Esophagus squamous epithelium (tissue), 5 donors: ENCODE results near the gene WDFY3. TPM values are rescaled to one million over a fixed set of nuclear protein-coding genes. Genes with fewer than 3 reads are reported as not detected.
A peak's percentile ranks its signal among the peaks of the same experiment; 100 is the strongest.

Source experiments
- DNase-seq: peaks from one replicate; lab custom pipeline; 2025; lab: John Stamatoyannopoulos, UW
- H3K27ac ChIP-seq, 4 donors: fragments of 200-600 bp; sonication (generic); one replicate each; pipeline ENCODE4 v1.5.1; 2016 to 2019; ENCODE audit warnings: mild to moderate bottlenecking in 1 of 4
- H3K27me3 ChIP-seq, 4 donors: fragments of 200-600 bp; sonication (generic); 1 replicate in 3 of 4; 2 replicates in 1 of 4; pipeline versions ENCODE4 v1.5.1 to v1.6.0; 2017 to 2021; ENCODE audit warnings: antibody characterized with exemption in 1 of 4
- H3K36me3 ChIP-seq, 3 donors: fragments of 200-600 bp; sonication (generic); one replicate each; pipeline ENCODE4 v1.5.1; 2016 to 2019
- H3K4me1 ChIP-seq, 3 donors: fragments of 200-600 bp; sonication (generic); one replicate each; pipeline ENCODE4 v1.5.1; 2017 to 2019
- H3K4me3 ChIP-seq, 4 donors: fragments of 200-600 bp; sonication (generic); 1 replicate in 3 of 4; 2 replicates in 1 of 4; pipeline ENCODE4 v1.5.1; 2016 to 2019; ENCODE audit warnings: mild to moderate bottlenecking in 2 of 4, moderate library complexity in 1 of 4
- H3K9me3 ChIP-seq, 3 donors: fragments of 200-600 bp; sonication (generic); one replicate each; pipeline ENCODE4 v1.5.1; 2016 to 2019
- POLR2A ChIP-seq, 4 donors: fragments of 450-650 bp; IDR thresholded peaks; one replicate each; pipeline ENCODE4 v1.6.1; 2017; ENCODE audit warnings: antibody characterized with exemption in 4 of 4, mild to moderate bottlenecking in 4 of 4, moderate library complexity in 3 of 4
- WGBS, 2 donors: methylation state at CpG; one replicate each; pipeline ENCODE4 v1.1.5; 2018; 5-methylcytosine and 5-hydroxymethylcytosine counted together
- intact Hi-C: fragments of 100-400 bp; cut with DNase I; formaldehyde crosslinking; loops from one replicate; pipeline ENCODE4 v1.15.0; 2022
- total RNA-seq, 4 donors: library from RNA; depleted of rRNA; stranded (reverse); fragments of >200 nt; gene quantifications; one replicate each; pipeline ENCODE4 v1.1.0, GENCODE V29; 2016
- TF ChIP-seq, protein P1 (sequence below), 6 experiments: fragments of 450-650 bp in 4 of 6; fragments of 200-600 bp in 2 of 6; sonication (generic) in 2 of 6; IDR thresholded peaks; one replicate each; pipeline ENCODE4 v1.5.1; 2016 to 2019; ENCODE audit warnings: antibody characterized with exemption in 6 of 6, mild to moderate bottlenecking in 4 of 6, moderate library complexity in 4 of 6
- donor health status: DM: yes; HTN: yes; CAD: no.

The WDFY3 gene
- total RNA-seq, 4 donors from 2014 or later = 30.9 to 70.0 (median 42.2) TPM

DNA sequence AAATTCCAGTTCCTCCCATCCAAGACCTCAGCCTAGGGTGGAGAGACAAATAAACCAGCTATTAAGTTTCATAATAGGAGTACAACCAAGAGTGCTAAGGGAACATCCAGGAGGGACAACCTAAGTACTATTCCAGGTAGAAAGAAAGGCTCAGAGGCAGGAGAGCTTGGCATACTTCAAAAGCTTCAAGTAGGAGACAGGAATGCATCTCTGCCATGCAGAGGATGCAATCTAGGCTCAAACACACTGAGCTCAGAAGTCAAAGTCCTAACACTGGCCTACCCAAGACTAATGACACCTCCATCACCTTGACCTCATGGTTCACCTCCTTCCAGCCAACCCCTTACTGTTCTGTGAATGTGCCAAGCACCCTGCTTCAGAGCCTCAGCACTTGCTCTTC is 8.1 kb downstream of the WDFY3 start:
- no peaks in the 10 kb centered on the region for H3K36me3 ChIP-seq
- no peak overlapping the region for H3K27ac ChIP-seq
- H3K4me1 ChIP-seq = peaks cover 0 to 53% (median 0%) of the 10 kb centered on the region in 3 donors
- DNase-seq = no peak
- intact Hi-C loops = no loop called here
- no peaks in the 10 kb centered on the region for H3K9me3 ChIP-seq
- H3K27me3 ChIP-seq = no peaks in the 10 kb centered on the region
- TF ChIP-seq, protein P1, sequence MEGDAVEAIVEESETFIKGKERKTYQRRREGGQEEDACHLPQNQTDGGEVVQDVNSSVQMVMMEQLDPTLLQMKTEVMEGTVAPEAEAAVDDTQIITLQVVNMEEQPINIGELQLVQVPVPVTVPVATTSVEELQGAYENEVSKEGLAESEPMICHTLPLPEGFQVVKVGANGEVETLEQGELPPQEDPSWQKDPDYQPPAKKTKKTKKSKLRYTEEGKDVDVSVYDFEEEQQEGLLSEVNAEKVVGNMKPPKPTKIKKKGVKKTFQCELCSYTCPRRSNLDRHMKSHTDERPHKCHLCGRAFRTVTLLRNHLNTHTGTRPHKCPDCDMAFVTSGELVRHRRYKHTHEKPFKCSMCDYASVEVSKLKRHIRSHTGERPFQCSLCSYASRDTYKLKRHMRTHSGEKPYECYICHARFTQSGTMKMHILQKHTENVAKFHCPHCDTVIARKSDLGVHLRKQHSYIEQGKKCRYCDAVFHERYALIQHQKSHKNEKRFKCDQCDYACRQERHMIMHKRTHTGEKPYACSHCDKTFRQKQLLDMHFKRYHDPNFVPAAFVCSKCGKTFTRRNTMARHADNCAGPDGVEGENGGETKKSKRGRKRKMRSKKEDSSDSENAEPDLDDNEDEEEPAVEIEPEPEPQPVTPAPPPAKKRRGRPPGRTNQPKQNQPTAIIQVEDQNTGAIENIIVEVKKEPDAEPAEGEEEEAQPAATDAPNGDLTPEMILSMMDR (IDR thresholded peaks at IDR 0.05) = no peak
- no peak for TF ChIP-seq POLR2A (IDR thresholded peaks at IDR 0.05)
- no peak overlapping the region for H3K4me3 ChIP-seq

DNA sequence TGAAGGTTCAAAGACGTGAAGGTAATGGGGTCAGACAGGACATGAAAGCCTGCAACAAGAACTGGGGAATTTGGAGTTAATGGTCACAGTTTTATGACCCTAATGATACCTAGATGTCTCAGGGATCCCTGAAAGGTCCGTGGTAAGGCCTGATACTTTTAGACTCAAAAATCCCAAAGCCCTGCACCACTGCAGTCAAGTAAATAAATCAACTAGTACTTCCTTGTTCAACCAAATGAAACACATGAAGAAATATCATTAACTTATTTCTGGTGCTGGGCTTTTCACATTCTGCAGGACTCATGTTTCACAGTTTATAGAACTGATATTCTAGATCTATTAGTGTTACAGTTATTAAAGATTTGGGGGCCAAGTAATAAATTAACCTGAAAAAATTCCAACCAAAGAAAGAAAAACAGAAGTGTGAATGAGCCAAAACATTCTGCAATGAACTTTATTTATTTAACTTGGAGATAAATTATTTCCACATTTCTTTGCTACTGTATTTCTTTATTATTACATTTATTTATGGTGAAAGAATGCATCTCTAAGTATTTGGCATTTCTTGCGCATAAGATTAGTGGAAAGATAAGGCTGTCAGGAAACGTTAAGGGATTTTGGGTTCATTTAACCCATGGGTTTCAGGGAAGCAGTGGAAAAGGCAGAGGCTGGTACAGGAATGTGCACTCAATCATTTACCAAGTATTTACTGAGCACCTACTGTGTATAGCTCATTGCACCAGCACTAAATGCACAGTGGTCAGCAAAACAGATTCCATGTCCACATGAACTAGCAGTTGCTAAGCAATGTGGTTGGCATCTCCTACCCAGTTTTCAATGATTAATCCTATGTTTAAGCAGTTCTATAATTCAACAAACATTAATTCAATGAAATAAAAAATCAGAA is 8.7 kb downstream of the WDFY3 start:
- WGBS, 2 donors = 49 to 59% methylated on average over 4 of the region's 4 CpGs
- intact Hi-C loops = no loop called here

DNA sequence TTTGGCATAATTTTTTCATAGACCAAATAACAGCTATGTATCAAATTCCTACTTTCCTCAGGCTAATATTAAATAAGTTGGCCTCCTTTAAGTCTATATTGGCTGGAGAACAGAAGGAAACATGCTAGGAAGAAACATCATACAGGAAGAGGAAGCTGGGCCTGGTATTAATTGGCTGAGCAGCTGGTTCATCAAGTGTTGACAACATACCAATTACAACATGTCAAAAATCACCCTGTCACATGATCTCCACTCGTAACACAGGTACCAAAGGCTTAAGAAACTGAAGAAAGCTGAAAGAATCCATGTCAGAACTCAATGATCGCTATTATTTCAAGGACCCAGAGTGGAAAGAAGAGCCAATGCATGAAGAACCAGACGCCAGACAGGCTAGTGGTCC is 10.5 kb downstream of the WDFY3 start:
- WGBS, 2 donors = 79% methylated on average over 3 of the region's 3 CpGs
- H3K4me3 ChIP-seq = no peak overlapping the region
- H3K9me3 ChIP-seq = no peaks in the 10 kb centered on the region
- intact Hi-C loops = no loop called here
- no peak for TF ChIP-seq POLR2A (IDR thresholded peaks at IDR 0.05)
- TF ChIP-seq, protein P1 (IDR thresholded peaks at IDR 0.05) = no peak
- H3K27ac ChIP-seq = peak overlapping the region in 1 of 4 donors; percentile 45
- no peaks in the 10 kb centered on the region for H3K27me3 ChIP-seq
- no peak for DNase-seq
- H3K4me1 ChIP-seq = peaks cover 0 to 76% (median 8%) of the 10 kb centered on the region in 3 donors
- H3K36me3 ChIP-seq = no peaks in the 10 kb centered on the region

More for the DNA sequence above, 8.7 kb downstream of the WDFY3 start:
- Histone ChIP-seq H3K36me3 (no peaks in the 10 kb centered on the region), H3K4me3 (no peak overlapping the region), H3K9me3 (no peaks in the 10 kb centered on the region), H3K4me1 (peaks cover 0 to 58% (median 0%) of the 10 kb centered on the region in 3 donors), H3K27ac (no peak overlapping the region), H3K27me3 (no peaks in the 10 kb centered on the region)
- no peak for DNase-seq
- TF ChIP-seq, protein P1 (IDR thresholded peaks at IDR 0.05) = no peak
- TF ChIP-seq POLR2A (IDR thresholded peaks at IDR 0.05) = no peak

DNA sequence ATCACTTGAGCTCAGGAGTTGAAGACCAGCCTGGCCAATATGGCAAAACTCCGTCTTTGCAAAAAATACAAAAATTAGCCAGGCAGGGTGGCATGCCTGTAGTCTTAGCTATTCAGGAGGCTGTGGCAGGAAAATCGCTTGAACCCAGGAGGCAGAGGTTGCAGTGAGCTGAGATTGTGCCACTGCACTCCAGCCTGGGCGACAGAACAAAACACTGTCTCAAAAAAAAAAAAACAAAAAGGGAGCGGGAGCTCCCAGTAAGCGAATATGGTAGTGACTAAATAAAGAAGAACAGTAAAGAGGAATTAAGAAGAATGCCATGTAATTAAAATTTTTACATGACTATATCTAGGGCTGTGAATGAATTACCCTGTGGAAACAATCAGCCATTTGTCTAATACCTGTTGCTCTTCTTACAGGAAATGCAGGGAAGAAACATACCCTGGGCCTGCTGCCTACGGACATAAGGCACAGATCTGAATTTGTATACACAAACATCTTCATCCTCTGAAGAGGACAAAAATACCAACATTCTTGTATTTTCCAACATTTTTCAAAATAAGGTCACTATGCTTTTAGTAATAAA is 11.4 kb downstream of the WDFY3 start:
- intact Hi-C loops = no loop called here
- no peaks in the 10 kb centered on the region for H3K36me3 ChIP-seq
- no peaks in the 10 kb centered on the region for H3K9me3 ChIP-seq
- no peaks in the 10 kb centered on the region for H3K27me3 ChIP-seq
- TF ChIP-seq, protein P1 (IDR thresholded peaks at IDR 0.05) = no peak
- TF ChIP-seq POLR2A (IDR thresholded peaks at IDR 0.05) = no peak
- no peak for DNase-seq
- no peak overlapping the region for H3K27ac ChIP-seq
- 82 to 86% methylated on average over 6 of the region's 6 CpGs for WGBS, 2 donors
- no peak overlapping the region for H3K4me3 ChIP-seq
- H3K4me1 ChIP-seq = peaks cover 0 to 75% (median 8%) of the 10 kb centered on the region in 3 donors

DNA sequence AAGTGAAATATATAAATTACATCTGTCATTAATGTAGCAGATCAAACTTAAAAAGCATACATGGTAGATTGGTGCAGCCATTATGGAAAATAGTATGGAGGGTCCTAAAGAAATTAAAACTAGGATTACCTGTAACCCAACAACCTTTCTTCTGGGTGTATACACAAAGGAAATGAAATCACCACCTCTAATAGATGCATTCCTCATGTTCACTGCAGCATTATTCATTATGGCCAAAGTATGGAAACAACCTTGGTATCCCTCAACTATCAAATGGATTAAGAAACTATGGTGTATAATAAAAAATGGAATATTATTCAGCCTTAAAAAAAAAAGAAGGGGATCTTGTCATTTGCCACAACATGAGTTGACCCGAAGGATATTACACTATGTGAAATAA is 13.7 kb downstream of the WDFY3 start:
- Histone ChIP-seq H3K36me3 (no peaks in the 10 kb centered on the region), H3K4me3 (no peak overlapping the region), H3K9me3 (no peaks in the 10 kb centered on the region), H3K4me1 (peaks cover 0 to 74% (median 8%) of the 10 kb centered on the region in 3 donors), H3K27ac (peak overlapping the region in 3 of 4 donors; percentile 69 to 79 (median 74)), H3K27me3 (no peaks in the 10 kb centered on the region)
- TF ChIP-seq POLR2A (IDR thresholded peaks at IDR 0.05) = no peak
- TF ChIP-seq, protein P1 (IDR thresholded peaks at IDR 0.05) = no peak
- intact Hi-C loops = no loop called here
- DNase-seq = no peak
- WGBS, 2 donors = 88 to 89% methylated on average over 1 of the region's 1 CpG
